ENCODE results near the gene CMTM6.

GRCh38 chr3:32502118-32502945 is at the start of gene CMTM6:
- TF ChIP-seq CTCF (IDR thresholded peaks at IDR 0.05) (no peak), YY1 (IDR thresholded peaks at IDR 0.05; ENCODE audit: low read depth) (no peak; the same call in none of the 2 replicates), POLR2AphosphoS5 (IDR thresholded peaks at IDR 0.05; ENCODE audit: low read depth, low read length) (peak; percentile 87), GABPA (IDR thresholded peaks at IDR 0.05; ENCODE audit: low read depth) (peak; percentile 67), SMC3 (IDR thresholded peaks at IDR 0.05; ENCODE audit: low read depth, low read length) (no peak), USF1 (IDR thresholded peaks at IDR 0.05; ENCODE audit: borderline replicate concordance, low read depth) (no peak), EP300 (IDR thresholded peaks at IDR 0.05; ENCODE audit: borderline replicate concordance in 1 of 2, low read depth in 1 of 2, low read length in 1 of 2) (no peak), RCOR1 (IDR thresholded peaks at IDR 0.05; ENCODE audit: low read length) (no peak; the same call in 1 of the 2 replicates), RAD21 (IDR thresholded peaks at IDR 0.05; ENCODE audit: low read length) (no peak), CHD2 (IDR thresholded peaks at IDR 0.05; ENCODE audit: low read length, partially characterized antibody) (peak; percentile 16), TCF12 (IDR thresholded peaks at IDR 0.05) (0 out of 2 replicates have a peak, but pooled peaks have one; percentile 11)
